Activated CD4-positive, alpha-beta T cell treated with anti-CD3 and anti-CD28 coated beads for 36 hours (primary cell): Measurements from ENCODE around the gene TTC7B. TPM values are rescaled to one million over a fixed set of nuclear protein-coding genes. Genes with fewer than 3 reads are reported as not detected.

Source experiments
- ATAC-seq: fragments of 200-7000 bp; cut with Tn5 transposase; one replicate; pipeline ENCODE4 v1.10.0; 2021; ENCODE audit warnings: mild to moderate bottlenecking, moderate library complexity
- CTCF ChIA-PET: fragments of 350-600 bp; sonication (Branson Sonifier 250); formaldehyde crosslinking; loops from one replicate; lab custom pipeline; 2021; ENCODE audit warnings: antibody characterized with exemption; lab: Charles Lee
- POLR2A ChIA-PET: fragments of 350-600 bp; sonication (Branson Sonifier 250); formaldehyde crosslinking; loops from one replicate; lab custom pipeline; 2021; ENCODE audit warnings: antibody characterized with exemption, inconsistent platforms; lab: Charles Lee
- DNase-seq: peaks from one replicate; pipeline ENCODE4 v3.0.0-alpha.2; 2020
- H3K27ac Mint-ChIP-seq: one replicate; pipeline ENCODE4 v1.8.0; 2021; ENCODE audit warnings: mixed read lengths
- H3K27me3 Mint-ChIP-seq: one replicate; pipeline ENCODE4 v1.8.0; 2021; ENCODE audit warnings: mixed read lengths
- H3K36me3 Mint-ChIP-seq: one replicate; pipeline ENCODE4 v1.8.0; 2021; ENCODE audit warnings: low read depth, mixed read lengths
- H3K4me1 Mint-ChIP-seq: one replicate; pipeline ENCODE4 v1.8.0; 2021; ENCODE audit warnings: mixed read lengths
- H3K4me3 Mint-ChIP-seq: one replicate; pipeline ENCODE4 v1.8.0; 2021; ENCODE audit warnings: mild to moderate bottlenecking, moderate library complexity, mixed read lengths
- H3K9me3 Mint-ChIP-seq: one replicate; pipeline ENCODE4 v1.8.0; 2021; ENCODE audit warnings: low read depth, mixed read lengths
- intact Hi-C, 2 experiments: fragments of 100-400 bp; cut with DNase I in 1 of 2; cut with micrococcal nuclease in 1 of 2; formaldehyde crosslinking; loops; one replicate each; pipeline versions ENCODE4 v1.14.2 to v1.15.1; 2022 to 2024; cut with DNase I, micrococcal nuclease
- total RNA-seq, 2 experiments: library from RNA; stranded (reverse); gene quantifications; one replicate each; pipeline ENCODE4 v1.2.3, GENCODE V29; 2021

The TTC7B gene
- total RNA-seq, 2 experiments from 2014 or later = 5.8 to 8.2 TPM

GRCh38 chr14:90510159-90510558 lies 306.1 kb downstream of the TTC7B start:
- no peak for ATAC-seq
- H3K27me3 Mint-ChIP-seq = peaks cover 18% of the 10 kb centered on the region
- no peak overlapping the region for H3K4me3 Mint-ChIP-seq
- CTCF ChIA-PET = interaction anchor here (0.5 to 0.6 kb wide), 2 partner anchors 8 to 1412 kb away, joined by 3 read pairs; no protein-coding TSS in a partner anchor
- H3K9me3 Mint-ChIP-seq = no peaks in the 10 kb centered on the region
- H3K27ac Mint-ChIP-seq = no peak overlapping the region
- intact Hi-C loops = no loop called here
- no peak for DNase-seq
- H3K4me1 Mint-ChIP-seq = no peaks in the 10 kb centered on the region
- POLR2A ChIA-PET = interaction anchor here (0.6 to 0.7 kb wide), 2 partner anchors 127 to 394 kb away, joined by 3 read pairs; no protein-coding TSS in a partner anchor
- no peaks in the 10 kb centered on the region for H3K36me3 Mint-ChIP-seq

GRCh38 chr14:90509403-90509802 lies 306.8 kb downstream of the TTC7B start:
- intact Hi-C loops = no loop called here
- Mint-ChIP-seq H3K27me3 (peaks cover 18% of the 10 kb centered on the region), H3K27ac (no peak overlapping the region), H3K36me3 (no peaks in the 10 kb centered on the region), H3K9me3 (no peaks in the 10 kb centered on the region), H3K4me3 (no peak overlapping the region), H3K4me1 (no peaks in the 10 kb centered on the region)
- ChIA-PET CTCF (no interaction called here), POLR2A (interaction anchor here (0.6 kb wide), 1 partner anchor 394 kb away, joined by 3 read pairs; no protein-coding TSS in a partner anchor)
- ATAC-seq = no peak
- no peak for DNase-seq

DNA sequence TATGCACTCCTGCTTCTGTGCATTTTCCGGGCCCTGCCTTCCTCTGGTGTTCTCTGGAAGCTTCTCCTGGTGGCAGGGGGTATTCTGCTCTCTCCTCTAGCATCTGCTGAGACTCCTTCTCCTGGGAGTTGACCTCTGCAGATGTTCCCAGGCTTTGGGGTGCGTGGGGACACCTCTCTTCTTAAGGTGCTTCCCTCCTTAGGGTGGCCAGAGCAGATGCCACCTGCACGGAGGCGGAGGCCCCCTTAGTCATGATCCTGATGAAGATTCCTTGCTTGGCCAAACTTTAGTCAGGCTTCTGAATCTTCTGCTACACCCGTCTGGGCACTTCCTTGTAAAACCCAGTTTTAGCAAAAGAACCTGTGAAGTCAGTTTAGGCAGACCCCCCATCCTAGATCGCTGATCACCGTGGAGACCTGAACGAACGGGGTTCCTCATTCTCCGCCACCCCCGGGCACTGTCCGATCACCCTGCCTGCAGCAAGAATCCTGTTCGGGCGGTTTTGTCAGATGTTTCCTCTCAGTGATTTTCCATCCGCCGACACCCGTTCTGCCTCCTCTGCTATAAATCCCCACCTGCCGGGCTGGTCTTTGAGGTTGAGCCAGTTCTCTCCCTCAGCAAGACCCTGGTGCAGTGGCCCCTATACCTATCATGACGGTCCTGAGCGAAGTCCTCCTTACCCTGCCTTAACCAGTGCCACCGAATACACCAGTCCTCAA lies 307.5 kb downstream of the TTC7B start:
- CTCF ChIA-PET = no interaction called here

DNA sequence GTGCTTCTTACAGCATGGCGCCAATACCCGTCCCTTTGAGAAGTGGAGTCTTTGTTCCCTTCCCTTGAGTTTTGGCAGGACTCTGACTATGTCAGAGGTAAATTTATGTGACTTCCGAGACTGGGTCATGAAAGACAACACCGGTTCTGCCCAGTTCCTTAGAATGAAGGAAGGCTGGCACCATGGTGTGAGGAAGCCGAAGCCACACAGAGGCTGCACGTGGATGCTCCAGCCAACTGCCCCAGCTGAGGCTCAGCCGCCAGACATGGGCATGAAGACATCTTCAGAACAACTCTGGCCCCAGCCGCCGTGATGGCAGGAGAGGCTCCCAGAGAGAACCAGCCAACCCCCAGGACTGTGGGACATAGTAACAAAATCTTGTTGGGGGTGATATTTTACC lies 308.2 kb downstream of the TTC7B start:
- CTCF ChIA-PET = no interaction called here
- DNase-seq = no peak
- intact Hi-C loops = no loop called here
- Mint-ChIP-seq H3K9me3 (no peaks in the 10 kb centered on the region), H3K4me3 (no peak overlapping the region), H3K36me3 (no peaks in the 10 kb centered on the region), H3K27me3 (peaks cover 18% of the 10 kb centered on the region), H3K27ac (no peak overlapping the region), H3K4me1 (no peaks in the 10 kb centered on the region)
- ATAC-seq = no peak
- POLR2A ChIA-PET = no interaction called here

More for the DNA sequence above, 307.5 kb downstream of the TTC7B start:
- intact Hi-C loops = no loop called here
- no peaks in the 10 kb centered on the region for H3K9me3 Mint-ChIP-seq
- no peaks in the 10 kb centered on the region for H3K4me1 Mint-ChIP-seq
- POLR2A ChIA-PET = no interaction called here
- no peak for DNase-seq
- H3K27ac Mint-ChIP-seq = no peak overlapping the region
- H3K4me3 Mint-ChIP-seq = no peak overlapping the region
- no peak for ATAC-seq
- no peaks in the 10 kb centered on the region for H3K36me3 Mint-ChIP-seq
- peaks cover 18% of the 10 kb centered on the region for H3K27me3 Mint-ChIP-seq

GRCh38 chr14:90507428-90507827 lies 308.8 kb downstream of the TTC7B start:
- ChIA-PET CTCF (no interaction called here), POLR2A (interaction anchor here (0.6 kb wide), 1 partner anchor 250 kb away, joined by 3 read pairs; no protein-coding TSS in a partner anchor)
- Mint-ChIP-seq H3K27me3 (peaks cover 23% of the 10 kb centered on the region), H3K4me3 (no peak overlapping the region), H3K27ac (no peak overlapping the region), H3K9me3 (no peaks in the 10 kb centered on the region), H3K4me1 (no peaks in the 10 kb centered on the region), H3K36me3 (no peaks in the 10 kb centered on the region)
- DNase-seq (no peak), ATAC-seq (no peak)
- intact Hi-C loops = no loop called here

- no peak for ATAC-seq
- intact Hi-C loops = no loop called here
- POLR2A ChIA-PET = no interaction called here
- H3K27me3 Mint-ChIP-seq = peaks cover 25% of the 10 kb centered on the region
- H3K36me3 Mint-ChIP-seq = no peaks in the 10 kb centered on the region
- H3K4me3 Mint-ChIP-seq = no peak overlapping the region
- H3K27ac Mint-ChIP-seq = no peak overlapping the region
- no peaks in the 10 kb centered on the region for H3K4me1 Mint-ChIP-seq
- no peaks in the 10 kb centered on the region for H3K9me3 Mint-ChIP-seq
- CTCF ChIA-PET = no interaction called here
- DNase-seq = no peak
Observed at GRCh38 chr14:90506748-90507147, 309.5 kb downstream of the TTC7B start.

- ATAC-seq (no peak), DNase-seq (no peak)
- Mint-ChIP-seq H3K36me3 (no peaks in the 10 kb centered on the region), H3K4me3 (no peak overlapping the region), H3K27ac (no peak overlapping the region), H3K4me1 (peaks cover 2% of the 10 kb centered on the region), H3K9me3 (no peaks in the 10 kb centered on the region), H3K27me3 (peaks cover 25% of the 10 kb centered on the region)
- CTCF ChIA-PET = no interaction called here
- intact Hi-C loops = no loop called here
- POLR2A ChIA-PET = no interaction called here
Observed at GRCh38 chr14:90505531-90505930, 310.7 kb downstream of the TTC7B start.

DNA sequence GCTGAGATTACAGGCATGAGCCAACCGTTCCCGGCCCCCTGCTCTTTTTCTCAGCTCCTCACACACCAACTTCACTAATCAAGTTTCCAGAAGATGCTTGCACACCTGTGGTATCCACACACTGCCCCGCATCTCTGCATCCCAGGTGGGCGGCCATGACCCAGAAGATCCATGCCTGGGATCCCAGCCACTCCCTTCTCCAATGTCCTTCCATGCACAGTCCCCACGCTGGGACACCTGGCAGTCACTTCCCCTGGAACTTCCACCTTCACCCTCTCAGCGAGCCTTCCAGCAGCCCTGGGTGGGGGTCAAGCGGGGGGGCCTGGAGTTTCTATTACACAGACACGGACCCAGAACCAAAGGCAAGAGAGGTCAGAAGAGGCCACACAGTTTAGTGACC lies 311.6 kb downstream of the TTC7B start:
- CTCF ChIA-PET = interaction anchor here (0.6 kb wide), 1 partner anchor 16 kb away, joined by 3 read pairs; no protein-coding TSS in a partner anchor

DNA sequence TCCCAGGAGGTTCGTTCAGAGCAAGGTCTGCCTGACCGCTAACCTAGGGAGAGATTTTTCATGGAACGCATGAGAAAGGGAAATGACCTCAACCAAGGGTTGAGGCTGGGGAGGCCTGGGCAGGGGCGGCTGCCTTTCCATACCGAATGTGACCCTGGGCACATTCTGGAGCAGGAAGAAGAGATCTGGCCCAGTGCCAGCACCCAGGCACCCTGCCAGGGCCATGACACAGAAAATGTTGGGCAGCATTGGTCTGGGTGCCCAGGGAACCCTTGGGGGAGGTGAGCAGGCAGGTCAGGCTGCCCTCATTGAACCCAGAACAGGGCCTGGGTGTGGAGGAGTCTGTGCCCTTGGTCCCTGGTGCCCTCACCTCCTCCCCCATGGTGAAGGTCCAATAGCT lies 312.6 kb downstream of the TTC7B start:
- Mint-ChIP-seq H3K27me3 (peaks cover 21% of the 10 kb centered on the region), H3K9me3 (no peaks in the 10 kb centered on the region), H3K27ac (no peak overlapping the region), H3K36me3 (no peaks in the 10 kb centered on the region), H3K4me3 (no peak overlapping the region), H3K4me1 (peaks cover 4% of the 10 kb centered on the region)
- POLR2A ChIA-PET = no interaction called here
- CTCF ChIA-PET = no interaction called here
- no peak for DNase-seq
- intact Hi-C loops = no loop called here
- no peak for ATAC-seq

More for the DNA sequence above, 311.6 kb downstream of the TTC7B start:
- Mint-ChIP-seq H3K9me3 (no peaks in the 10 kb centered on the region), H3K27ac (no peak overlapping the region), H3K4me1 (peaks cover 4% of the 10 kb centered on the region), H3K36me3 (no peaks in the 10 kb centered on the region), H3K27me3 (peaks cover 24% of the 10 kb centered on the region), H3K4me3 (no peak overlapping the region)
- no peak for DNase-seq
- POLR2A ChIA-PET = no interaction called here
- no peak for ATAC-seq
- intact Hi-C loops = no loop called here

- no peak for DNase-seq
- Mint-ChIP-seq H3K9me3 (no peaks in the 10 kb centered on the region), H3K4me3 (no peak overlapping the region), H3K36me3 (no peaks in the 10 kb centered on the region), H3K4me1 (peaks cover 4% of the 10 kb centered on the region), H3K27ac (no peak overlapping the region), H3K27me3 (peaks cover 18% of the 10 kb centered on the region)
- intact Hi-C loops = no loop called here
- ChIA-PET CTCF (no interaction called here), POLR2A (no interaction called here)
- no peak for ATAC-seq
Observed at GRCh38 chr14:90502760-90503159, 313.5 kb downstream of the TTC7B start.

DNA sequence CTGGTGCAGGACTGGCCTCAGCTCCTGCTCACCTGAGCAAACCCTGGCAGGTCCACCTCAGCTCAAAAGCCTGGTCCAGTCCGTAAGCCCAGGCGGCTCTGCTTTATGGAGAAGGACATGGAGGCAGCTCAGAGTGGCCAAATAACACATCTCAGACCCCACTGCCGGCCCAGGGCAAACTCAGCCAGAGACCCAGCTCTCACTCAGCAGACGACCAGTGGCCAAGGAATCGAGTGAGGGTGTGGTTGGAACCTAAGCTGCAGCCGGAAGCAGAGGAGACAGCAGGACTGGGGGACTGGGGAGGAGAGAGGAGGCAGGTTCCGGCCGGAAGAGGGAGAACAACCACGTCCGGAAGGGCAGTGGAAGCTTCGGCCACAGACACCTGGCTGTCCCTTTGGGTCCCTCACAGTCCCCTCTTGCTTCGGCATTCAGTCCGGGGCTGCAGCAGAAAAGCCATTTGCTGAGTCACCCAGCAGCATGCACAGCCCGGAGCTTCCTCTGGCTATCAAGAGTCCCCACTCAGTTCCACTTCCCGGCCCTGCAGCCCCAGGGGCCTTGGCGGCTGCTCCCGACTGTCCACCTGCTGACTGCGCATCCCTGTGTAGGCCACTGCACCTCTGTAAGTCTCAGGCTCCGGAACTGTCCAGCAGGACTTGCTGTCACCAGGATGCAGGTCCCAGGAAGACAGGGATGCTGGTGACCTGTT lies 315.4 kb downstream of the TTC7B start:
- ATAC-seq = no peak
- Mint-ChIP-seq H3K36me3 (no peaks in the 10 kb centered on the region), H3K4me1 (peaks cover 4% of the 10 kb centered on the region), H3K9me3 (no peaks in the 10 kb centered on the region), H3K27me3 (peaks cover 15% of the 10 kb centered on the region), H3K4me3 (no peak overlapping the region), H3K27ac (no peak overlapping the region)
- CTCF ChIA-PET = interaction anchor here (0.6 to 1.7 kb wide), 3 partner anchors 19 to 196 kb away, joined by 3 to 4 read pairs (median 3); no protein-coding TSS in a partner anchor
- POLR2A ChIA-PET = no interaction called here
- intact Hi-C loops = no loop called here
- no peak for DNase-seq
